ENCODE measurements around the gene UBXN10. TPM values are rescaled to one million over a fixed set of nuclear protein-coding genes. Genes with fewer than 3 reads are reported as not detected.

UBXN10 gene
- total RNA-seq, 2 donors from 2014 or later, result 1.6 to 10.6 TPM

DNA sequence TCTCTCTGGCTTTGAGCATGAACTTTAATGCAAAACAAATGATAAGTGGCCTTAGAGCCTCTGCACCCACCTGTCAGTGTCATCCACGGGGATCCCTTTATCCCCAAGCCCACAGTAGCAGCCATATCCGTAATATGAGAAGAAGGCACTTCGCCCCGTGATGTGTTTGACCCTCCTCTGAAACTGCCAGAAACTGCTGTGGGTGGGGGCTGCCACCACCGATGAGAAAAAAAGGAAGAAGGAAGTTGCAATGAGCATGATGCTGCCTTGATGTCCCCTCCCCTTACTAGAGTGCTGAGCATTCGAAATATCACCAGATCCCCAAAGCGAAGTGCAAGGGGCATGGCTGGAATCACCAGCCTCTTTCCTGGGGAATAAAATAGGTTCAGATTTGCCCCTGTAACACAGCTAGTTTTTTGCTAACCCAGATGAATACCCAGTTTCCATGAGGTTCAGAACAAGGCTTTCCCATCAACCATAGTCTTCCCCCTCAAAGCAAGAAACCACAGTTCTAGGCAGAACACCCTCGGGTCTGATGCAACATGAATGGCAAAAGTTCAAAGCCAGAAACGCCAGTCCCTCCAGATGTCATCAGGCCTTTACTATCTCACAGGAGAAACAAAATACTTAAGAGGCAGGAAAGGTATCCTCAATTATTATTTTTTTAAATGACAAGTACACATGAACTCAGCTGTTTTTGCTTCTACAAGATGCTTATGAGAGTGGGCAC, 10.8 kb upstream of the UBXN10 start:
- intact Hi-C loops (cut with DNase I), result no loop called here
- TF ChIP-seq POLR2A (IDR thresholded peaks at IDR 0.05) (no peak), POLR2AphosphoS5 (IDR thresholded peaks at IDR 0.05) (no peak)
- TF ChIP-seq, protein P1, sequence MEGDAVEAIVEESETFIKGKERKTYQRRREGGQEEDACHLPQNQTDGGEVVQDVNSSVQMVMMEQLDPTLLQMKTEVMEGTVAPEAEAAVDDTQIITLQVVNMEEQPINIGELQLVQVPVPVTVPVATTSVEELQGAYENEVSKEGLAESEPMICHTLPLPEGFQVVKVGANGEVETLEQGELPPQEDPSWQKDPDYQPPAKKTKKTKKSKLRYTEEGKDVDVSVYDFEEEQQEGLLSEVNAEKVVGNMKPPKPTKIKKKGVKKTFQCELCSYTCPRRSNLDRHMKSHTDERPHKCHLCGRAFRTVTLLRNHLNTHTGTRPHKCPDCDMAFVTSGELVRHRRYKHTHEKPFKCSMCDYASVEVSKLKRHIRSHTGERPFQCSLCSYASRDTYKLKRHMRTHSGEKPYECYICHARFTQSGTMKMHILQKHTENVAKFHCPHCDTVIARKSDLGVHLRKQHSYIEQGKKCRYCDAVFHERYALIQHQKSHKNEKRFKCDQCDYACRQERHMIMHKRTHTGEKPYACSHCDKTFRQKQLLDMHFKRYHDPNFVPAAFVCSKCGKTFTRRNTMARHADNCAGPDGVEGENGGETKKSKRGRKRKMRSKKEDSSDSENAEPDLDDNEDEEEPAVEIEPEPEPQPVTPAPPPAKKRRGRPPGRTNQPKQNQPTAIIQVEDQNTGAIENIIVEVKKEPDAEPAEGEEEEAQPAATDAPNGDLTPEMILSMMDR (IDR thresholded peaks at IDR 0.05), result no peak
- WGBS, result 59% methylated on average over 9 of the region's 9 CpGs
- DNase-seq (ENCODE audit: low spot score), result no peak
- Histone ChIP-seq H3K4me3 (no peak overlapping the region), H3K9me3 (no peaks in the 10 kb centered on the region), H3K36me3 (no peaks in the 10 kb centered on the region), H3K27me3 (replicated peaks; ENCODE audit: insufficient read depth) (no peaks in the 10 kb centered on the region), H3K4me1 (replicated peaks) (no peaks in the 10 kb centered on the region), H3K27ac (no peak overlapping the region)

DNA sequence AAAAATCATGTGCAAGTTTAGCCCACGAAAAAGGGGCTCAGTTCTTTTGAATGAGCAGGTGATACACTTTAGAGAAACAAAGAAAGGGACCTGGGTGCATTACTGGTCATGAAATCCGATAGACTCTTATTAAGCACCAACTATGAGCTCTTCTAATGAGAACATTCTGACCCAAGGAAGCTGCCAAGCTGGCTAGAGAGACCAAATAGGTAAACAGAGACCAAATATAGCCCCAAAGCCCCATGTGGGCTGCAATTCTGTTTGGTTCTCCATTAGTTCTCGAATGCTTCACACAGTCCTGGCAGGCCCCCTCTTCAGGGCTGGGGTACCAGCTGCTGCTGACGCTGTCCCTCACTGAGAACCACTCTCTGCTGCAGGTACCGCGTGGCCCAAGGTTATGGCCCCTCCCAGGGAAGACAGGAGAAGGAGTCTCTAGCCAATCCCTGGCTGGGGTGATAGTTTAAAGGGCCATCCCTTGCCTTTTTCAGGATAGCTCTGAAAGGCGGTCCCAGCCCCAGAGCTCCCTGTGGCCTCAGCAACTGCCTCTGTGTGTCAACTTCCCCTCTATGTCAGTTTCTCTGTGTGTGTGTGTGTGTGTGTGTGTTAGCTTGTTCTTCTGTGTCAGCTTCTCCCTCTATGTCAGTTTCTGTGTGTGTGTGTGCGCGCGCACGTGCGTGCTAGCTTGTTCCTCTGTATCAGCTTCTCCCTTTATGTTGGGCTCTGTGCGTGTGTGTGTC, 7.1 kb upstream of the UBXN10 start:
- Histone ChIP-seq H3K4me3 (no peak overlapping the region), H3K27ac (peak overlapping the region; percentile 65 to 73), H3K27me3 (replicated peaks; ENCODE audit: insufficient read depth) (no peaks in the 10 kb centered on the region), H3K36me3 (no peaks in the 10 kb centered on the region), H3K4me1 (replicated peaks) (no peaks in the 10 kb centered on the region), H3K9me3 (no peaks in the 10 kb centered on the region)
- WGBS, result 71% methylated on average over 13 of the region's 13 CpGs
- intact Hi-C loops (cut with DNase I), result no loop called here
- TF ChIP-seq, protein P1 (IDR thresholded peaks at IDR 0.05), result no peak
- peak; percentile 78 for TF ChIP-seq POLR2AphosphoS5 (IDR thresholded peaks at IDR 0.05)
- no peak for TF ChIP-seq POLR2A (IDR thresholded peaks at IDR 0.05)
- peak; percentile 30 for DNase-seq (ENCODE audit: low spot score)

DNA sequence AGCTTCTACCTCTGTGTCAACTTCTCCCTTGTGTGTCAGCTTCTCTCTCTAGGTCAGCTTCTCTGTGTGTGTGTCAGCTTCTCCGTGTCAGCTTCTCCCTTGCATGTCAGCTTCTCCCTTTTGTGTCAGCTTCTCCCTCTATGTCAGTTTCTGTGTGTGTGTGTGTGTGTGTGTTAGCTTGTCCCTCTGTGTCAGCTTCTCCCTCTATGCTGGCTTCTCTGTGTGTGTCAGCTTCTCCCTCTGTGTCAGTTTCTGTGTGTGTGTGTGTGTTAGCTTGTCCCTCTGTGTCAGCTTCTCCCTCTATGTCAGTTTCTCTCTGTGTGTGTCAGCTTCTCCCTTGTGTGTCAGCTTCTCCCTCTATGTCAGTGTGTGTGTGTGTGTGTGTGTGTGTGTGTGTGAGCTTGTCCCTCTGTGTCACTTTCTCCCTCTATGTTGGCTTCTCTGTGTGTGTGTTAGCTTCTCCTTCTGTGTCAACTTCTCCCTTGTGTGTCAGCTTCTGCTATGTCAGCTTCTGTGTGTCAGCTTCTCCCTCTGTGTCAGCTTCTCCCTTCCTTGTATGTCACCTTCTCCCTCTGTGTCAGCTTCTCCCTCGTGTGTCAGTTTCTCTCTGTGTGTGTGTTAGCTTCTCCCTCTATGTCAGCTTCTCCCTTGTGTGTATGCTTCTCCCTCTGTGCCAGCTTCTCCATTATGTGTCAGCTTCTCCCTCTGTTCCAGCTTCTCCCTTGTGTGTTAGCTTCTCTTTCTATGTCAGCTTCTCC, 6.3 kb upstream of the UBXN10 start:
- no peaks in the 10 kb centered on the region for H3K36me3 ChIP-seq
- no peak for DNase-seq (ENCODE audit: low spot score)
- no peak for TF ChIP-seq POLR2AphosphoS5 (IDR thresholded peaks at IDR 0.05)
- no peak for TF ChIP-seq POLR2A (IDR thresholded peaks at IDR 0.05)
- TF ChIP-seq, protein P1 (IDR thresholded peaks at IDR 0.05), result no peak
- no peak overlapping the region for H3K4me3 ChIP-seq
- WGBS, result 98% methylated on average over 2 of the region's 2 CpGs
- intact Hi-C loops (cut with DNase I), result loop anchor here (10.0 kb wide), 1 partner anchor 445 kb away; no protein-coding TSS in a partner anchor
- H3K27ac ChIP-seq, result peak overlapping the region; percentile 65 to 73
- no peaks in the 10 kb centered on the region for H3K4me1 ChIP-seq (replicated peaks)
- H3K9me3 ChIP-seq, result no peaks in the 10 kb centered on the region
- H3K27me3 ChIP-seq (replicated peaks; ENCODE audit: insufficient read depth), result no peaks in the 10 kb centered on the region

DNA sequence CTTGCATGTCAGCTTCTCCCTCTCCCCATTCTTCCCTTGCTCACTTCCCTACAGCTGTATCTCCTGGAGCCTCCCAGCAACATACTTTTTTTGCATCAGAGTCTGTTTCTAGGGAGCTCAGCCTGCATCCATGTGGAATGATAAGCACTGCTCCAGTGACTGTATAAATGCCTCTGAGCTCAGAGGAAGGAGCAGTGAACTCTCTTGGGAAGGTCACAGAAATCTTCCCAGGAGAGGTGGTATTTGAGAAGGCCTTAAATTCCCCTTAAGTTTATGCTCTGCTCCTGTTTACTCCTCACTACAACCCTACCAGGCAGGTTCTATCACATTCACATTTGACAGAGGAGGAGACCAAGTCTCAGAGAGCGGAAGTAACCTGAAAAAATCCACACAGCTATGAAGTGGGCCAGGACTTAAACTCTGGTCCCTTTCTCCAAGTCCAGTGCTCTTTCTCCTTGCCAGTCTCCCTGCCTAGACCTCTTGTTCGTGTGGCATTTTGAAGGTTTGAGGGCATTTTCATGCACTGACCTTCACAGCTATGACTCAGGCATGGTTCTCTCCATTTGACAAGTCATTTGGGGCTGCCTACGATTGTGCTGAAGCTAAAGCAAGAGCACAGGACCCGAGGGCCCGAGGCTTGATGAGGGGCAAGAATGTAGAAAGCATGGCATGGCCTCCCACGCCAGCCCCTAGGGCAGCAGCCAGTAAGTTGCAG, 5.6 kb upstream of the UBXN10 start:
- H3K36me3 ChIP-seq, result no peaks in the 10 kb centered on the region
- H3K4me3 ChIP-seq, result no peak overlapping the region
- intact Hi-C loops (cut with DNase I), result loop anchor here (10.0 kb wide), 1 partner anchor 445 kb away; no protein-coding TSS in a partner anchor
- no peaks in the 10 kb centered on the region for H3K4me1 ChIP-seq (replicated peaks)
- no peak for DNase-seq (ENCODE audit: low spot score)
- 87% methylated on average over 6 of the region's 6 CpGs for WGBS
- no peaks in the 10 kb centered on the region for H3K27me3 ChIP-seq (replicated peaks; ENCODE audit: insufficient read depth)
- H3K9me3 ChIP-seq, result no peaks in the 10 kb centered on the region
- TF ChIP-seq, protein P1 (IDR thresholded peaks at IDR 0.05), result no peak
- TF ChIP-seq POLR2AphosphoS5 (IDR thresholded peaks at IDR 0.05) (no peak), POLR2A (IDR thresholded peaks at IDR 0.05) (no peak)
- H3K27ac ChIP-seq, result peak overlapping the region in 1 of 2 donors; percentile 73
